Testis (tissue), 3 donors: ENCODE results near the gene NDUFV3. TPM values are rescaled to one million over a fixed set of nuclear protein-coding genes. Genes with fewer than 3 reads are reported as not detected.

Experiments
- DNase-seq: peaks from one replicate; pipeline ENCODE4 v3.0.0-alpha.2; 2019
- H3K27ac ChIP-seq, 2 donors: fragments of 200-600 bp; sonication (generic); one replicate each; pipeline ENCODE4 v1.5.1; 2019
- H3K27me3 ChIP-seq: fragments of 200-600 bp; sonication (generic); one replicate; pipeline ENCODE4 v1.5.1; 2019
- H3K36me3 ChIP-seq: fragments of 200-600 bp; sonication (generic); one replicate; pipeline ENCODE4 v1.5.1; 2017; ENCODE audit warnings: low read depth; ENCODE audit errors: missing control alignments
- H3K4me1 ChIP-seq: fragments of 200-600 bp; sonication (generic); one replicate; pipeline ENCODE4 v1.5.1; 2019
- H3K4me3 ChIP-seq, 2 donors: fragments of 200-600 bp; sonication (generic); one replicate each; pipeline ENCODE4 v1.5.1; 2017 to 2019
- H3K9me3 ChIP-seq: fragments of 200-600 bp; sonication (generic); one replicate; pipeline ENCODE4 v1.5.1; 2017
- POLR2A ChIP-seq: fragments of 450-650 bp; IDR thresholded peaks from one replicate; pipeline ENCODE4 v1.6.1; 2017; ENCODE audit warnings: antibody characterized with exemption, mild to moderate bottlenecking, moderate library complexity
- WGBS, 2 donors: methylation state at CpG; one replicate each; pipeline ENCODE4 v1.1.5; 2018; 5-methylcytosine and 5-hydroxymethylcytosine counted together
- intact Hi-C: fragments of 100-400 bp; cut with DNase I; formaldehyde crosslinking; loops from one replicate; pipeline ENCODE4 v1.15.1; 2023; ENCODE audit warnings: low total_unique reads
- polyA plus RNA-seq: library from polyadenylated mRNA; stranded (reverse); fragments of 350-450 nt; fragmentation: Illumina TruSeq; extraction: RNeasy Lipid Tissue Mini Kit (QIAGEN cat#74804); gene quantifications from one replicate; pipeline ENCODE4 v1.2.3, GENCODE V29; 2014; ENCODE audit warnings: low read depth, low replicate concordance; ENCODE audit not compliant: insufficient read depth
- total RNA-seq, 2 donors: library from RNA; depleted of rRNA; stranded (reverse); fragments of >200 nt; gene quantifications; one replicate each; pipeline ENCODE4 v1.2.3, GENCODE V29; 2016
- TF ChIP-seq, protein P1 (sequence below), 3 experiments: fragments of 450-650 bp in 2 of 3; fragments of 200-600 bp in 1 of 3; sonication (generic) in 1 of 3; IDR thresholded peaks; one replicate each; pipeline ENCODE4 v1.5.1; 2016 to 2019; ENCODE audit warnings: antibody characterized with exemption in 3 of 3, mild to moderate bottlenecking in 2 of 3, moderate library complexity in 1 of 3

The NDUFV3 gene
- total and polyA plus RNA-seq, 3 donors from 2014 or later = 35.2 to 53.3 (median 37.8) TPM

DNA sequence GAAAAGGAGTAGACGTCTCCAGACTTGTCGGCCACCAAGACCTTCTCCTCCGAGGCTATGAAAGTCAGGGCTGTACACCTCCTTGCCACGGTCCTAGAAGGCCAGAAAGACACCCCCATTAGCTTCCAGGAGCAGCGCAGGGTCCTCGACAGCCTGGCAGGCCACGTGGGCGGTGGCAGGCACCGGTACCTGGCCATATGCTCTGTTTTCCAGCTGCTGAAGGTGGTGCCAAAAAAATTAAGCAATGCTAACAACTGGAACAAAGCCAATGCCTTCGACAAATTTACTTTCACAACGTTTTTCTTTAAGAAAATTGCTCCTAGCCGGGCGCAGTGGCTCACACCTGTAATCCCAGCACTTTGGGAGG, 29.6 kb upstream of the NDUFV3 start:
- Histone ChIP-seq H3K9me3 (no peaks in the 10 kb centered on the region), H3K27ac (no peak overlapping the region), H3K27me3 (no peaks in the 10 kb centered on the region), H3K4me1 (peaks cover 3% of the 10 kb centered on the region), H3K36me3 (no peaks in the 10 kb centered on the region), H3K4me3 (no peak overlapping the region)
- no peak for DNase-seq
- WGBS, 2 donors = 76 to 89% methylated on average over 10 to 13 of the region's 13 CpGs
- TF ChIP-seq, protein P1, sequence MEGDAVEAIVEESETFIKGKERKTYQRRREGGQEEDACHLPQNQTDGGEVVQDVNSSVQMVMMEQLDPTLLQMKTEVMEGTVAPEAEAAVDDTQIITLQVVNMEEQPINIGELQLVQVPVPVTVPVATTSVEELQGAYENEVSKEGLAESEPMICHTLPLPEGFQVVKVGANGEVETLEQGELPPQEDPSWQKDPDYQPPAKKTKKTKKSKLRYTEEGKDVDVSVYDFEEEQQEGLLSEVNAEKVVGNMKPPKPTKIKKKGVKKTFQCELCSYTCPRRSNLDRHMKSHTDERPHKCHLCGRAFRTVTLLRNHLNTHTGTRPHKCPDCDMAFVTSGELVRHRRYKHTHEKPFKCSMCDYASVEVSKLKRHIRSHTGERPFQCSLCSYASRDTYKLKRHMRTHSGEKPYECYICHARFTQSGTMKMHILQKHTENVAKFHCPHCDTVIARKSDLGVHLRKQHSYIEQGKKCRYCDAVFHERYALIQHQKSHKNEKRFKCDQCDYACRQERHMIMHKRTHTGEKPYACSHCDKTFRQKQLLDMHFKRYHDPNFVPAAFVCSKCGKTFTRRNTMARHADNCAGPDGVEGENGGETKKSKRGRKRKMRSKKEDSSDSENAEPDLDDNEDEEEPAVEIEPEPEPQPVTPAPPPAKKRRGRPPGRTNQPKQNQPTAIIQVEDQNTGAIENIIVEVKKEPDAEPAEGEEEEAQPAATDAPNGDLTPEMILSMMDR (IDR thresholded peaks at IDR 0.05) = no peak
- TF ChIP-seq POLR2A = no peak
- intact Hi-C loops = no loop called here

- WGBS, 2 donors = 72% methylated on average over 14 of the region's 14 CpGs
- H3K9me3 ChIP-seq = no peaks in the 10 kb centered on the region
- H3K4me1 ChIP-seq = peaks cover 3% of the 10 kb centered on the region
- no peaks in the 10 kb centered on the region for H3K36me3 ChIP-seq
- intact Hi-C loops = no loop called here
- no peak for TF ChIP-seq POLR2A
- TF ChIP-seq, protein P1 (IDR thresholded peaks at IDR 0.05) = no peak
- no peak overlapping the region for H3K4me3 ChIP-seq
- H3K27me3 ChIP-seq = no peaks in the 10 kb centered on the region
- DNase-seq = no peak
- peak overlapping the region in 1 of 2 donors; percentile 54 for H3K27ac ChIP-seq
These were observed 28.8 kb upstream of the NDUFV3 start for GRCh38 chr21:42864286-42864685.

- WGBS, 2 donors = 68 to 85% methylated on average over 21 to 26 of the region's 26 CpGs
- Histone ChIP-seq H3K9me3 (no peaks in the 10 kb centered on the region), H3K36me3 (no peaks in the 10 kb centered on the region), H3K4me1 (peaks cover 3% of the 10 kb centered on the region), H3K27ac (peak overlapping the region in 1 of 2 donors; percentile 54), H3K27me3 (no peaks in the 10 kb centered on the region), H3K4me3 (no peak overlapping the region)
- peak; percentile 41 for DNase-seq
- no peak for TF ChIP-seq POLR2A
- TF ChIP-seq, protein P1 (IDR thresholded peaks at IDR 0.05) = no peak
- intact Hi-C loops = no loop called here
These were observed 28.0 kb upstream of the NDUFV3 start for GRCh38 chr21:42864815-42865775.

DNA sequence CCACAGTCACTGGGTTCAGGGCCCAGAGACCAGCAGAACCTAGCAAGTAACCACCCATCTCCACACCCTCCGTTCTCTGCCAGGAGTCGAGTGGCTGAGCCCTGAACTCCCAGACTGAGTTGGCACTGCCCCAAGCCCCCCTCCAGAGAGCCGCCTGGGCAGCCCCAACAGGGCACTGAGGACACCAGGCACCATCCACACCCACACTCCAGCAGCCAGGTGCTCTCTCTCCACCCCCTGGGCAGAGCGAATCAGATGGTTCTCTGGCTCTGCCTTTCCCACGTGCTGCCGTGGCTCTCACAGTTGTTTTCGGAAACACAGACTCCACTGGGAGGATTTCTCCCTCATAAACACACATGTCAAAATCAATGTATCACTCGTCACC, 27.3 kb upstream of the NDUFV3 start:
- intact Hi-C loops = no loop called here
- Histone ChIP-seq H3K36me3 (no peaks in the 10 kb centered on the region), H3K4me1 (peaks cover 3% of the 10 kb centered on the region), H3K9me3 (no peaks in the 10 kb centered on the region), H3K27me3 (no peaks in the 10 kb centered on the region), H3K27ac (peak overlapping the region in 1 of 2 donors; percentile 20), H3K4me3 (no peak overlapping the region)
- peak; percentile 29 for DNase-seq
- TF ChIP-seq, protein P1 (IDR thresholded peaks at IDR 0.05) = no peak
- TF ChIP-seq POLR2A = no peak
- 56 to 69% methylated on average over 8 of the region's 8 CpGs for WGBS, 2 donors
